RWPE1 (cell line): Measurements from ENCODE around the gene THADA.

Source experiments
- CTCF ChIA-PET: fragments of 350-600 bp; sonication (Branson Sonifier 250); formaldehyde crosslinking; extraction: SDS; loops from one replicate; lab custom pipeline; 2021; lab: Yijun Ruan, JAX
- POLR2A ChIA-PET: fragments of 400-600 bp; formaldehyde crosslinking; extraction: SDS; loops from one replicate; lab custom pipeline; 2020; ENCODE audit warnings: antibody characterized with exemption; ENCODE audit not compliant: low non-redundant PET; lab: Yijun Ruan, JAX
- DNase-seq: peaks from one replicate; pipeline ENCODE4 v3.0.0; 2012; ENCODE audit warnings: low spot score
- H3K27ac ChIP-seq: fragments of 450-650 bp; 2 replicates; pipeline ENCODE4 v1.5.1; 2017
- TF ChIP-seq, protein P1 (sequence below): fragments of 450-650 bp; conservative IDR thresholded peaks from 2 replicates; pipeline ENCODE4 v1.5.1; 2017; ENCODE audit warnings: low read depth, mild to moderate bottlenecking

The THADA gene

DNA sequence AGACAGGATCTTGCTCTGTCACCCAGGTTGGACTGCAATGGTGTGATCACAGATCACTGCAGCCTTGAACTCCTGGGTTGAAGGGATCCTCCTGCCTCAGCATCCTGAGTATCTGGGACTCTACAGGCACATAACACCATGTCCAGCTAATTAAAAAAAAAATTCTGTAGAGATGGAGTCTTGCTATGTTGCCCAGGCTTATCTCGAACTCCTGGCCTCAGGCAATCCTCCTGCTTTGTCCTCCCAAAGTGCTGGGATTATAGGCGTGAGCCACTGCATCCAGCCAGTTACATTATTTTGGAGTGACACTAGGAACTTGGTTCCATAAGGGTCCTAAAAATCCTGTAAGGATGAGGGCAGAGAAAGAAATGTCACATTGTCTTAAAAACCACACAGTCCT, 280.4 kb downstream of the THADA start:
- no peak for DNase-seq
- TF ChIP-seq, protein P1, sequence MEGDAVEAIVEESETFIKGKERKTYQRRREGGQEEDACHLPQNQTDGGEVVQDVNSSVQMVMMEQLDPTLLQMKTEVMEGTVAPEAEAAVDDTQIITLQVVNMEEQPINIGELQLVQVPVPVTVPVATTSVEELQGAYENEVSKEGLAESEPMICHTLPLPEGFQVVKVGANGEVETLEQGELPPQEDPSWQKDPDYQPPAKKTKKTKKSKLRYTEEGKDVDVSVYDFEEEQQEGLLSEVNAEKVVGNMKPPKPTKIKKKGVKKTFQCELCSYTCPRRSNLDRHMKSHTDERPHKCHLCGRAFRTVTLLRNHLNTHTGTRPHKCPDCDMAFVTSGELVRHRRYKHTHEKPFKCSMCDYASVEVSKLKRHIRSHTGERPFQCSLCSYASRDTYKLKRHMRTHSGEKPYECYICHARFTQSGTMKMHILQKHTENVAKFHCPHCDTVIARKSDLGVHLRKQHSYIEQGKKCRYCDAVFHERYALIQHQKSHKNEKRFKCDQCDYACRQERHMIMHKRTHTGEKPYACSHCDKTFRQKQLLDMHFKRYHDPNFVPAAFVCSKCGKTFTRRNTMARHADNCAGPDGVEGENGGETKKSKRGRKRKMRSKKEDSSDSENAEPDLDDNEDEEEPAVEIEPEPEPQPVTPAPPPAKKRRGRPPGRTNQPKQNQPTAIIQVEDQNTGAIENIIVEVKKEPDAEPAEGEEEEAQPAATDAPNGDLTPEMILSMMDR, result no peak
- ChIA-PET POLR2A (no interaction called here), CTCF (interaction anchor here (0.7 kb wide), 1 partner anchor 124 kb away, joined by 3 read pairs; no protein-coding TSS in a partner anchor)
- H3K27ac ChIP-seq, result no peak overlapping the region

DNA sequence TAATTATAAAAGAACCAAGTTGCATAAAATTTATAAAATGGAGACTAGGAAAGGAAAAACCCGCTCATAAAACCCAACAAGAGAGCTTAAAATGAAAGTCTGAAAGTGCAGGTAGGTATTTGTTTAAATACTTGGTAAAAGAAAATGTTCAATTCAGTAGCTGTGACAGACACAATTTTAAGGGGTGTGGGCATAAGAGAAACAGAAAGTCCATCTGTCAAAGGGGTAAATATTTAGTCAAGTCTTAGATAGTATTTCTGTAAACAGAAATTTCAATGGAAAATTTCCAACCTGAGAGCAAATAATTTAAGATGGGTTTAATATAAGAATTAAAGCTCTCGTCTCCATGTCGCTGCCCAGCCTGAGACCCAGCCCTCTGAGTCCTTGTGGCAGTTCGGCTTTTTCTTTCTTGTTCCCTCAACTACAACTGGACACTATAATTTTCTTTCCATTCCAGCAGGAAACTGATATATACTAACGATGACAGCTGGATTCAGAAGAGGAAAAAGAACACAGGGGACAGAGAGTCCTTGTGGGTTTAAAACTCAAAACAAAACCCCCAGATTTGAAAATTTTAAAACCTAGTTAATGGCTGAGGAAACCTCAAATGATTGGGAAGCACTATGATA, 281.4 kb downstream of the THADA start:
- H3K27ac ChIP-seq, result no peak overlapping the region
- TF ChIP-seq, protein P1, result no peak
- no peak for DNase-seq
- CTCF ChIA-PET, result no interaction called here
- POLR2A ChIA-PET, result interaction anchor here (0.5 kb wide), 1 partner anchor 162 kb away, joined by 3 read pairs; no protein-coding TSS in a partner anchor

DNA sequence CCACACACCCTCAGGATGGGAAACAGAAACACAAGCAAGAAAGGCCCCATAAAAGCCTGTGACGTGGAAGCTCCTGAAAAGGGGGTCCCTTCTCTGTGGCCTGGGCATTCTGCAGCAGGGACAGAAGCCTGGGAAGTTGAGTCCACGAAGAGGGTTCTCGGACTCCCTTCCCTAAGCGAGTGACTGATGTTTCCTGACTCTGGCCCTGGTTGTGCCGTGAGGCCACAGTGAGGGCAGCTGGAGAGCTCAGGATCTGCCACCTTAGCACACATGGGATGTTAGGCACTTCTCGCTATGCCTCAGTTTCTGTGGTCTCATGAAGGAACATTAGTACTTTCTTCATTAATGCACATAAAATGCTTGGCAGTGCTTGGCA, 282.2 kb downstream of the THADA start:
- DNase-seq, result no peak
- ChIA-PET CTCF (no interaction called here), POLR2A (interaction anchor here (0.5 kb wide), 1 partner anchor 161 kb away, joined by 3 read pairs; no protein-coding TSS in a partner anchor)
- peak overlapping the region; percentile 25; the same call in 1 of the 2 replicates for H3K27ac ChIP-seq
- TF ChIP-seq, protein P1, result no peak

DNA sequence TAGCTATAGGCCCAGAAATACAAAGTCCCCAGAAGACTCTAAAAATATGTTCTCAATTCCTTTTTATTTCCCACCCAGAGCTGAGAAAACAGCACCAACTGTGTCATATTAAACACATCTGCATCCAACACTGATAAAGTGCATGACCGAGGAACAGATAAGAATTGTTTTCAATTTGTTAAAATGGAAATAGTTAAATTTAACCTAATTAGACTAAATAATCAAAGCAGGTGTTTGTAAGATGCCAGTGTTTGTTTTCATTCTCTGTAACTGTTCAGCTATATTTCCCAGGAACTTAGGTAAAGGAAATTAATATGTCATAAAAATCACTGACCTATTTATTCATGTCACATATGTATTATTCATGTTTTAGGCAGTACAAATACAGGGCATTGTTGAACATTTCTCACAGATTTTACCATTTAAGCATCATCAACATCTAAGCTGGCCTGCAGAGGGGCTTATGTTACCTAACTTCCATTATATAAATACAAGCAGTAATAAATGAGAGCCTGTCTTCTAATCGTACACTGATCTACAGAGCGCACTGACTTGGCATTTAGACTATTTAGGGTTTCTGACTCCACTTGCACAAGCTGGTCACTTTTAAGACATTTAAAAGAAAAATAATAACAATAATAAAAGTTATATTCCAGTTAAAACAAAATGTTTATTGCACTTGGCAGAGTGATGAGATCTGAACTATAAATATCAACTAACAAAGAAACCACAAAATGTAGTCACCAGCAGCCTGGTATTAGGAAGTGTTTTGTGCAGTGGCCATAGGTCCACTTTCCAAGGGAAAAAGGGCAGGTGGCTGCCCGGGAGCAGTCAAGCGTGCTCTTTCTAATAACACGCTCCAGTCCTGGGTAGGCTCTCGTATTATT, 282.8 kb downstream of the THADA start:
- peak overlapping the region; percentile 25; the same call in 1 of the 2 replicates for H3K27ac ChIP-seq
- no peak for DNase-seq
- TF ChIP-seq, protein P1, result no peak
- POLR2A ChIA-PET, result no interaction called here
- CTCF ChIA-PET, result interaction anchor here (0.6 kb wide), 1 partner anchor 207 kb away, joined by 3 read pairs; no protein-coding TSS in a partner anchor

DNA sequence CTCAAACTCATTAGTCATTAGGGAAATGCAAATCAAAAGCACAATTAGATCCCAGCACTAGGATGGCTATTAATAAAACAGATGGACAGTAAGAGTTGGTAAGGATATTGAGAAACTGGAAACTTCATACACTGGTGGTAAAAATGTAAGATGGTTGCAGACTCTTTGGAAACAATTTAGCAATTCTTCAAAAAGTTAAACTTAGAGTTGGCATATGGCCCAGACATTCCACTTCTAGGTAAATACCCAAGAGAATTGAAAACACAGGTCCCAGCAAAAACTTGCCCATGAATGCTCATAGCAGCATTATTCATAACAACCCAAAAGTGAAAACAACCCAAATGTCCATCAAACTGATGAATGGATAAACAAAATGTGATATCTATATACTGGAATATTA, 284.6 kb downstream of the THADA start:
- CTCF ChIA-PET, result no interaction called here
- DNase-seq, result no peak
- TF ChIP-seq, protein P1, result no peak
- peak overlapping the region; percentile 84 for H3K27ac ChIP-seq
- POLR2A ChIA-PET, result no interaction called here

DNA sequence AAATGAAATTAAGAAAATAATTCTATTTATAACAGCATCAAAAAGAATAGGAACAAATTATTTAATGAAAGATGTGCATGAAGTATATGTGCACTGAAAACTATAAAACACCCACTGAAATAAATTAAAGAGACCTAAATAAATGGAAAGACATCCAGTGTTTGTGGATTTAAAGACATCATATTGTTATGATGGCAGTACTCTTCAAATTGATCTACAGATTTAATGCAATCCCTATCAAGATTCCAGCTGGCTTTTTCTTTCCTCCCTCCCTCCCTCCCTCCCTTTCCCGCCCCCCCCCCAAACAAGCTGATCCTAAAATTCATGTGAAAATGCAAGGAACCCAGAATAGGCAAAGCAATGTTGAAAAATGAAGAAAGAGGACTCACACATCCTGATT, 285.9 kb downstream of the THADA start:
- TF ChIP-seq, protein P1, result no peak
- CTCF ChIA-PET, result no interaction called here
- no peak overlapping the region for H3K27ac ChIP-seq
- POLR2A ChIA-PET, result no interaction called here
- DNase-seq, result no peak
